PC-3 (cell line): ENCODE measurements around the gene KNCN. TPM values are rescaled to one million over a fixed set of nuclear protein-coding genes. Genes with fewer than 3 reads are reported as not detected.

ENCODE experiments used
- ATAC-seq: fragments of 200-7000 bp; cut with Tn5 transposase; 2 replicates; pipeline ENCODE4 v1.9.1; 2020; ENCODE audit warnings: mild to moderate bottlenecking, moderate library complexity
- BruUV-seq: library from RNA; stranded (reverse); fragments of 400-500 nt; replicated peaks from 2 replicates; lab custom pipeline; 2021; lab: Mats Ljungman, UMichigan
- CTCF ChIA-PET: fragments of 300-600 bp; sonication (Branson Sonifier 250); formaldehyde crosslinking; loops from one replicate; lab custom pipeline; 2022; ENCODE audit warnings: antibody characterized with exemption; lab: Charles Lee
- POLR2A ChIA-PET: fragments of 300-600 bp; sonication (Branson Sonifier 250); formaldehyde crosslinking; loops from one replicate; lab custom pipeline; 2022; ENCODE audit warnings: antibody characterized with exemption; ENCODE audit not compliant: unreplicated experiment; lab: Charles Lee
- DNase-seq: peaks from one replicate; pipeline ENCODE4 v3.0.0-alpha.2; 2015
- H2AFZ ChIP-seq: fragments of 300-600 bp; sonication (generic); 2 replicates; pipeline ENCODE4 v1.6.0; 2016; ENCODE audit warnings: antibody characterized with exemption, low read length
- H3F3A ChIP-seq: fragments of 300-600 bp; sonication (generic); one replicate; pipeline ENCODE4 v1.6.0; 2017; ENCODE audit warnings: antibody characterized with exemption, low read length, control low read depth, mild to moderate bottlenecking; ENCODE audit not compliant: unreplicated experiment
- H3K27ac ChIP-seq: fragments of 300-600 bp; sonication (generic); 2 replicates; pipeline ENCODE4 v1.5.1; 2016; ENCODE audit warnings: mild to moderate bottlenecking, low read length
- H3K27me3 ChIP-seq: fragments of 300-600 bp; sonication (generic); 2 replicates; pipeline ENCODE4 v1.6.1; 2016; ENCODE audit warnings: low read length, mixed read lengths
- H3K36me3 ChIP-seq: fragments of 300-600 bp; sonication (generic); 2 replicates; pipeline ENCODE4 v1.6.1; 2016; ENCODE audit warnings: low read depth, mixed run types, low read length, mixed read lengths
- H3K4me1 ChIP-seq: fragments of 300-600 bp; sonication (generic); 2 replicates; pipeline ENCODE4 v1.5.1; 2016; ENCODE audit warnings: low read length; ENCODE audit not compliant: insufficient read depth
- H3K4me2 ChIP-seq: fragments of 300-600 bp; sonication (generic); 2 replicates; pipeline ENCODE4 v1.6.0; 2016; ENCODE audit warnings: low read length
- H3K4me3 ChIP-seq: fragments of 300-600 bp; sonication (generic); 2 replicates; pipeline ENCODE4 v1.5.1; 2016; ENCODE audit warnings: mild to moderate bottlenecking, low read length, mixed read lengths
- H3K79me2 ChIP-seq: fragments of 300-600 bp; sonication (generic); 2 replicates; pipeline ENCODE4 v1.6.1; 2017; ENCODE audit warnings: low read length, mixed read lengths
- H3K9ac ChIP-seq: fragments of 300-600 bp; sonication (generic); 2 replicates; pipeline ENCODE4 v1.6.0; 2016; ENCODE audit warnings: mild to moderate bottlenecking, low read length
- H3K9me2 ChIP-seq: fragments of 300-600 bp; sonication (generic); replicated peaks from 2 replicates; pipeline ENCODE4 v1.6.1; 2016; ENCODE audit warnings: mixed run types, low read length, mixed read lengths
- H3K9me3 ChIP-seq: fragments of 300-600 bp; sonication (generic); 2 replicates; pipeline ENCODE4 v1.6.1; 2016; ENCODE audit warnings: low read length, mixed read lengths
- H4K20me1 ChIP-seq: fragments of 300-600 bp; sonication (generic); 2 replicates; pipeline ENCODE4 v1.6.1; 2016; ENCODE audit warnings: low read length, mixed read lengths
- CTCF ChIP-seq: fragments of 300-600 bp; sonication (generic); conservative IDR thresholded peaks from 2 replicates; pipeline ENCODE4 v1.5.1; 2017; ENCODE audit warnings: antibody characterized with exemption, low read depth, mild to moderate bottlenecking, low read length
- EZH2 ChIP-seq: fragments of 300-600 bp; sonication (generic); IDR thresholded peaks from one replicate; pipeline ENCODE4 v1.6.1; 2017; ENCODE audit warnings: antibody characterized with exemption, mild to moderate bottlenecking, low read length; ENCODE audit not compliant: unreplicated experiment
- EZH2phosphoT487 ChIP-seq: fragments of 300-600 bp; sonication (generic); IDR thresholded peaks from 2 replicates; pipeline ENCODE4 v1.6.1; 2018; ENCODE audit warnings: mild to moderate bottlenecking, antibody characterized with exemption, low read length, borderline replicate concordance
- intact Hi-C: fragments of 100-400 bp; cut with micrococcal nuclease; formaldehyde crosslinking; loops from 2 replicates; pipeline ENCODE4 v1.9.0; 2023
- total RNA-seq: library from RNA; depleted of rRNA; stranded (reverse); fragments of >200 nt; gene quantifications from 2 replicates; pipeline ENCODE4 v1.2.3, GENCODE V29; 2014

Gene KNCN
- total RNA-seq, 1 experiment from 2014 or later = not detected

GRCh38 chr1:46543761-46544560, 7.5 kb downstream of the KNCN start:
- peaks cover 3% of the 10 kb centered on the region; the same call in 1 of the 2 replicates for H3K4me1 ChIP-seq
- no peak overlapping the region for H3K4me2 ChIP-seq
- no peaks in the 10 kb centered on the region for H4K20me1 ChIP-seq
- POLR2A ChIA-PET = no interaction called here
- no peak overlapping the region for H2AFZ ChIP-seq
- no peaks in the 10 kb centered on the region for H3K36me3 ChIP-seq
- BruUV-seq = no TSS peak
- no peak for TF ChIP-seq EZH2phosphoT487
- TF ChIP-seq EZH2 = no peak
- TF ChIP-seq CTCF = no peak
- ATAC-seq (no peak), DNase-seq (no peak)
- no peaks in the 10 kb centered on the region for H3K9me3 ChIP-seq
- CTCF ChIA-PET = no interaction called here
- H3K27me3 ChIP-seq = no peaks in the 10 kb centered on the region
- H3K27ac ChIP-seq = no peak overlapping the region
- H3K9me2 ChIP-seq = no peaks in the 10 kb centered on the region
- no peaks in the 10 kb centered on the region for H3K79me2 ChIP-seq
- no peaks in the 10 kb centered on the region for H3F3A ChIP-seq
- no peak overlapping the region for H3K9ac ChIP-seq
- intact Hi-C loops = no loop called here
- no peak overlapping the region for H3K4me3 ChIP-seq

- Histone ChIP-seq H3K9me2 (no peaks in the 10 kb centered on the region), H3K79me2 (no peaks in the 10 kb centered on the region), H3K9ac (no peak overlapping the region), H3K4me2 (no peak overlapping the region), H3K9me3 (no peaks in the 10 kb centered on the region), H4K20me1 (no peaks in the 10 kb centered on the region), H3K27ac (no peak overlapping the region), H3K36me3 (no peaks in the 10 kb centered on the region), H3K4me1 (peaks cover 3% of the 10 kb centered on the region; the same call in 1 of the 2 replicates), H3K4me3 (no peak overlapping the region), H2AFZ (no peak overlapping the region), H3F3A (no peaks in the 10 kb centered on the region), H3K27me3 (no peaks in the 10 kb centered on the region)
- BruUV-seq = no TSS peak
- no peak for DNase-seq
- no peak for ATAC-seq
- TF ChIP-seq CTCF = no peak
- TF ChIP-seq EZH2 = no peak
- TF ChIP-seq EZH2phosphoT487 = no peak
- ChIA-PET POLR2A (no interaction called here), CTCF (no interaction called here)
- intact Hi-C loops = no loop called here
These were observed 8.1 kb downstream of the KNCN start for GRCh38 chr1:46543382-46543760.

DNA sequence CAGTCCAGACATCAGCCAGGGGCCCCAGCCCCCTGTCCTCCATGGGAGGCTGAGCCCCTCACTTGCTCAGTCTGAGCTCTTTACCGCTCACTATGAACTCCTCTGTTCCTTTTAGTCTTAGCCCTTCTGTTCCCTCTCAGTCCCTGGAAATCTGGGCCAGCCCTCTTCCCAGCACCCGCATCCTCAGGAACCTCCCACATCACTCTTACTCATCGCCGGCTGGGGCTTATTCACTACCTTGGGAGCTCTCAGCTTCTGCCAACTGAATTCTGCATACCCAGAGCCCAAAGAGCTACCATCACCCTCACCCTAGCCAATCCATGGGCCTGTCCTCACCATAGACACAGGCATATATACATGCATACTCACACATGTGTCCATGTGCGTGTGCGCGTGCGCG, 11.5 kb downstream of the KNCN start:
- ATAC-seq (peak; percentile 96), DNase-seq (peak; percentile 76)
- Histone ChIP-seq H3K36me3 (no peaks in the 10 kb centered on the region), H3K9me3 (no peaks in the 10 kb centered on the region), H3K9me2 (no peaks in the 10 kb centered on the region), H3F3A (no peaks in the 10 kb centered on the region), H2AFZ (no peak overlapping the region), H3K4me1 (peaks cover 3% of the 10 kb centered on the region; the same call in 1 of the 2 replicates), H3K27ac (no peak overlapping the region), H4K20me1 (no peaks in the 10 kb centered on the region), H3K79me2 (no peaks in the 10 kb centered on the region), H3K4me3 (no peak overlapping the region), H3K4me2 (no peak overlapping the region), H3K27me3 (no peaks in the 10 kb centered on the region), H3K9ac (no peak overlapping the region)
- CTCF ChIA-PET = interaction anchor here (1.3 kb wide), 1 partner anchor 185 kb away, joined by 5 read pairs; no protein-coding TSS in a partner anchor
- BruUV-seq = no TSS peak
- intact Hi-C loops = no loop called here
- TF ChIP-seq EZH2phosphoT487 = no peak
- TF ChIP-seq CTCF = no peak
- TF ChIP-seq EZH2 = no peak
- POLR2A ChIA-PET = no interaction called here
